GM19193 (cell line): Measurements from ENCODE around the gene MED12.

ENCODE experiments used
- POLR2A ChIP-seq: IDR thresholded peaks from 4 replicates; pipeline ENCODE4 v1.6.1; 2011; ENCODE audit not compliant: insufficient read depth, insufficient read length; ENCODE audit errors: extremely low read depth

MED12 gene

DNA sequence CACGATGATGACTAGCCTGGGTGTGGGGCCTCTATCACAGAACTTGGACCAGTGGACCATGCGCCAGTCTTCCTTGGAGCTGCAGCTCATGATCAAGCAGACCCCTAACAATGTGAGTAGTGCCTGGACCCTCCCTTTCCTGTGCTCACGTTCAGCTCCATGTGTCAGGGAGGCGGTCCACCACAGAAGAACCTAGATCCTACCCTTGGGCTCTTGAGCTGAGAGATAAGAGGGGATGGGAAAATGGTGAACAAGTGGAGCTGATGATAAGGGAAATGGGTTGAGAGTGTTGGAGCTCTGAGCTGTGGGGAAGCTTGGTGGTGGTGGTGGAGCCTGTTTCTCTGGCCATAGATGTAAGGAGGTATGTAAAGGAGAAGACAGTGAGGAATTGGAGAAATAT is 13.1 kb downstream of the MED12 start:
- TF ChIP-seq POLR2A: no peak

DNA sequence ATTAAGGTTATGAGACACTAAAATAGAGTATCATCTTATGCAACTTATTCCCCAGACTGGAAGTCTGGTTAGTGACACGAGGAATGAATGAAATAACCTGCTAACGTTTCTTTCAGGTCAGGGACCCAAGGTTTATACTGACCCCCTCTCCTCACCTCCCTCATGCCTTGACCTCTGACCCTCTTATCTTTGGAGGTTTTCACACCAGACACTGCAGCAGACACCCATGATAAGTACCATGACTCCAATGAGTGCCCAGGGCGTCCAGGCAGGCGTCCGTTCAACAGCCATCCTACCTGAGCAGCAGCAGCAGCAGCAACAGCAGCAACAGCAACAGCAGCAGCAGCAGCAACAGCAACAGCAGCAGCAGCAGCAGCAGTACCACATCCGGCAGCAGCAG is 22.0 kb downstream of the MED12 start:
- no peak for TF ChIP-seq POLR2A

DNA sequence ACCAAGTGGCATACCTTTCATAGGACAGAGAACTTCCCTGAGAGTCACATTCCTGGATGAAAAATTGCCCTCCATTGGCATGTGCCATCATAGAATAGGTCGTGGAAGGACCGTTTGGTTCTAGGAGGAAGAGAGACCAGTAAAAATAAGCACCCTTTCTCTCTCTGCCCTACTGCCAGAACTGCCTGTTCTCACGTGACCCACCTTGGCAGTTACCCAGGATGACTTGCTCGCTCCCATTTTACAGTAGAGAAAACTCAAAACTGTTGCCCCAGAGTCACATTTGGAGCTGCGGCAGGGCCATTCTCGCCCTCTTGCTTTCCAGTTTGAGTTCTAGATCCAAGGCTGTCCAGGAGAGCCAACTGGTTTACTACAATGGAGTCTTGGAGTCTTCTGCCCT is 25.1 kb downstream of the MED12 start:
- no peak for TF ChIP-seq POLR2A

DNA sequence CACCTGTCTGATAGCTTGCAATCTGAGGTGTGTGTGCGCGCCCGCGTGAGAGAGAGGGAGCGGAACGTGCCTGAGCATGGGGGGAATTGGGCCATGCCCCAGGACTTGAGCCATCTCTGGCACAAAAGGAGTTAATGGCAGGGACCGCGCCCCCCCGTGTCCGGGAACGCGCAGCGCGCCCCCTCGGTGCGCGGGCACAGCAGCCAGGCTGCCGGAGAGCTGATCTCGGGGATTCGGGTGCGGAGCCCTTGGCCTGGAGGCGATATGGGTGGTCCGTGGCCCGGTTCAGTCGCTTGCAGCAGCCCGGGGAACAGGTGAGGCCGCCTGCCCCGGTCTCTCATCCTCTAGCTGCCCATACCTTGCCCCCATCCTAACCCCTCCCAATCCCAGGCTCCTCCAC is 26.3 kb downstream of the MED12 start, which contains the start of gene NLGN3:
TSS of gene NLGN3 (plus strand) at position 191 of the 400 bp plus-strand sequence. CDS start 2,909 bp downstream, outside the sequence.
- TF ChIP-seq POLR2A: no peak

DNA sequence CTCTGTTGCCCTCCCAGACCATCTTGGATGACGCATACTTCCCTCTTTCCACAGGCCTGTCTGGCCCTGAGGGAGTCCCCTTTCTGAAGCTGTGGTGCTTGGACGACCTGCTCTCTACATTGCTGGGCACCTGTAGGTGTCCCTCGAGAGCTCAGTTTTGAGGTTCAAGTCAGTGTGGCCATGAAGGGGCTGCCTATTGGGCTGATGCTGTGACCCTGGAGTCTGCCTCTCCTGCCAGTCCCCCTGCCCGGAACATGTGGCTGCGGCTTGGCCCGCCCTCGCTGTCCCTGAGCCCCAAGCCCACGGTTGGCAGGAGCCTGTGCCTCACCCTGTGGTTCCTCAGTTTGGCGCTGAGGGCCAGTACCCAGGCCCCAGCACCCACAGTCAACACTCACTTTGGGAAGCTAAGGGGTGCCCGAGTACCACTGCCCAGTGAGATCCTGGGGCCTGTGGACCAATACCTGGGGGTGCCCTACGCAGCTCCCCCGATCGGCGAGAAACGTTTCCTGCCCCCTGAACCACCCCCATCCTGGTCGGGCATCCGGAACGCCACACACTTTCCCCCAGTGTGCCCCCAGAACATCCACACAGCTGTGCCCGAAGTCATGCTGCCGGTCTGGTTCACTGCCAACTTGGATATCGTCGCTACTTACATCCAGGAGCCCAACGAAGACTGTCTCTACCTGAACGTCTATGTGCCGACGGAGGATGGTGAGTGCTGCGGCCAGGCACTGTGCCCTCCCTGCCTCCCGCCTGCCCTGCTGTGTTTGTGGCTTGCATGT is 29.3 kb downstream of the MED12 start:
- TF ChIP-seq POLR2A: no peak

DNA sequence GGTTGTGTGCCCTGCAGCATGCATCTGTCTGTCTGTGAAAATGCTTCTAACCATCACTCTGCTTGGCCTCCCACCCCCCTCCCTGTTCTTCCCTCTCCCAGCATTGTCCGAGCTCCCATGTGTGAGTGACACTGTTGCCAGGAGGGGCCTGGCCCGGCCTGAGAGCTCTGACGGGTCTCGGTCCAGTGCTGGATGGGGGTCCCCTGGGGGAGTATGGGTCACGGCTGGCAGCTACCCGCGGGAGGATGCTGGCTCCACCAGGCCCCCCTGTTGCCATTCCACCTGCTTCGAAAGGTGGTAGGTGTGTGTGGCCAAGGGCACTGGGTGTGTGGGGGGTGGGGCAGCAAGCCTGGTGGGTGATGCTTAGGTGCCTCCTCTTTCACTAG is 29.9 kb downstream of the MED12 start:
- no peak for TF ChIP-seq POLR2A

DNA sequence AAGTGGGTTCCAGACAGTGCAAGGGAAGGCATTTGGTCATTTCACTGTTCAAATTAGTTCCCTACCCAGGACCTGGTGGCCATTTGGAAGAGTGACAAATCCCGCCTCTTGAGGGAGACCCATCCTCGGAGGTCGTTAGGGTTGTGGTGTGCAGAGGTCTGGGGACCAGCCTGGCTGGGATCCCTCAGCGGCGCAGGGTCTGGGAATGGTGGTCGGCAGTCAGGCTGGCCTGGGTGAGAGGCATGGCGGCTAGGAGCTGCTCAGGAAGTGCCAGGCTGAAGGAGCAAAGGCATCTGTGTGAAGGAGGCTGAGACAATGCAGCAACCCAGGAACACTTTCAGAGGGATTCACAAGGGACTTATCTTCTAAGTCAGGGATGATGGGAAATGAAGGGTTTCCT is 33.0 kb downstream of the MED12 start:
- no peak for TF ChIP-seq POLR2A

DNA sequence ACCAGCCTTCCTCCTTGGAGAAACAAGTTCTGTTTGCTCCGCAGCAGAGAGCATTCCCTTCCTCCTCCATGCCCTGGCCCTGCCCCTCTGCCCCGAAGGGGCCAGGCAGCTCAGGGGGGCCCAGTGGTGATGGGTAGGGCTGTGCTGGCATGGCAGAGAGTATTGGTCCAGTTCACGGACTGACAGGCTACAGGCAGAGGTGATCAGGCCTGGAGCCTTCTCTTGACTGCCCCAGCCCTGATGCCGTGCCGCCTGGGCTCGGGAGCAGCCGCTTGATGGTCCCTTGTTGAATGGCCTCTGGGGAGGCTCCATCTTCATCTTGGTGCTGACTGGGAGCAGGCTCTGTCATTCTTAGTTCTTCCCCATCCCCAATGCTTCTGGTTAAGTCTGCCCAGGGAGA is 35.8 kb downstream of the MED12 start:
- TF ChIP-seq POLR2A: no peak

DNA sequence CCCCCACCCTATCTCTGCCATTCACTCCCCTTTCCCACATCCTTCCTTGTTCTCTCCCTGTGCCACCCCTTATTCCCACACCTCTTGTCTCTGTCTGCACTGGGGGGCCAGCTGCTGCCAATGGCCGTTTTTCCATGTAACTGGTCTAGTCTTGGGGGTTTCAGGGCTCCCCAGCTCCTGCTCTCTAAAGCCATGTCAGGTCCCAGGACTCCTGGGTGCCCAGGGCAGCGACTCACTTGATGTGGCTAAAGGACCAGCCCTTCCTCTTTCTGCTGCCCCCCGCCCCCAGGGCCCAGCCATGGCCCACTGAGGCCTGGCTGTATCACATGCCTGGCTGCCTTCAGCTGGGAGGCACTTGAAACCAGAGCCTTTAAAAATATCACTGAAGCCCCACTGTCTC is 36.2 kb downstream of the MED12 start:
- TF ChIP-seq POLR2A: no peak

DNA sequence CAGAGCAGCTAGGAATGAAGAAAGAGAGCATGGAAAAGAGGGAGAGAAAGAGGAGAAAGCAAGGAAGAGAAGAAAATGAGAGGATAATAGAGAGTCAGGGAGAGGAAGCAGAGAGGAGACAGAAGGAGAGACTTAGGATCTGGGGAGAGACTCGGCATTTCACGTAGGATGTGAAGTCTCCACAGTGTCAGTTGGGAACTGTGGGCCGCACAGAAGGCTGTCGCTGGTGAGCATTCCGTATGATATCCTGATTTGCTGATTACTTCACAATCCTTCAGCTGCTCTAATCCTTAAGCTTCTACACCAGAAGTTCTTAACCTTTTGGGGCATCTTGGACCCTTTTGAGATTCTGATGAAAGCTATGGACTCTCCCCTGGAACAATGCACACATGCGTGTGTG is 40.2 kb downstream of the MED12 start:
- no peak for TF ChIP-seq POLR2A

DNA sequence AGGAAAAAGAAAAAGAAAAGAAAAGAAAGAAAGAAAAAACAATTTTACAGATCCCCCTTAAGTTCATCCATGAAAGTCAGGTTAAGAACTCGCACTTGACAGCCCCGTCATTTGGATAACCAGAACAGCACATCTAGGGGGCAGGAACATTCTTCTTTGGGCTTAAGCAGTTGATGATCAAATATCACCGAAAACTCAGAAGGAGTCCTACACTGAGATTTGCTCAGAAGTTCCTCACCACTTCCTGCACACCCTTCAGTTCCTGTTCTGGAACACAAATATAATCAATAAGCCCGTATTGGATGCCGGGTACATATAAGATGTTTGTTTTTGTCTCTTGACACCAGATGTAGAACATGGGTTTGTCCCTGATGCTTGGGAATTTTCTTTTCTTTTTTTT is 40.9 kb downstream of the MED12 start:
- no peak for TF ChIP-seq POLR2A

DNA sequence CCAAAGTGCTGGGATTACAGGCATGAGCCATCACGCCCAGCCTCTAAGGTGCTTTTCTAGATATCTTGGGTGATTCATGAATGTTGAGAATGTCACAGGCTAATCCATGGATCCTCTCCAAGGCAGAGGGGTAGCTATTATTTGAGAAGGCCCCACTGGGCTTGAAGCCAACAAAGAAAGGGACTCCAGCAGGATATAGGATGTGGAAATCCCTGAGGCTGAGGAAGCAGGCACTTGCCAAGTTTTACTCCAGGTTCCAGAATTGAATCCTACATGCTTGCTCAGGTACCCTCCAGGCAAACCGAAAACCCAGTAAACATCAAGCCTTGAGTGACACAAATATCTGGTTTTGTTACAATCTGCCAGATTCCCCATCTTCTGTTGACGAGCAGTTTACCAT is 42.1 kb downstream of the MED12 start:
- TF ChIP-seq POLR2A: no peak

DNA sequence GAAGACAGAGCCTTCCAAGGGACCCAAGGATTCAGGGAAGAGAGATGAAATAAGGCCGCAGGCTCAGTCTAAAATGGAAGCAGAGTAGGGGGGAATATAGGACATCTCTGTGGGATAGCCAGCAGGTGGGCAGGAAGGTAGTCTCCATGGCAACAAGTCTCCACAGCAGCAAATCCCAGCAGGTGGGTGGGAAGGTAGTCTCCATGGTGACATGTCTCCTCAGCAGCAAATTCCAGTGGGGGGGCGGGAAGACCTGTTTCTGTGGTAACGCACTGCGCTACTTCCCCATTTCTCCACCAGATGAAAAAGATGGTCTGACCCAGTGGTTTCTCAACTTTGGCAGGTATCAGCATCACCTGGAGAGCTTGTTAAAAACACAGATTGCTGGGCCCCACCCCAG is 44.6 kb downstream of the MED12 start:
- TF ChIP-seq POLR2A: no peak

DNA sequence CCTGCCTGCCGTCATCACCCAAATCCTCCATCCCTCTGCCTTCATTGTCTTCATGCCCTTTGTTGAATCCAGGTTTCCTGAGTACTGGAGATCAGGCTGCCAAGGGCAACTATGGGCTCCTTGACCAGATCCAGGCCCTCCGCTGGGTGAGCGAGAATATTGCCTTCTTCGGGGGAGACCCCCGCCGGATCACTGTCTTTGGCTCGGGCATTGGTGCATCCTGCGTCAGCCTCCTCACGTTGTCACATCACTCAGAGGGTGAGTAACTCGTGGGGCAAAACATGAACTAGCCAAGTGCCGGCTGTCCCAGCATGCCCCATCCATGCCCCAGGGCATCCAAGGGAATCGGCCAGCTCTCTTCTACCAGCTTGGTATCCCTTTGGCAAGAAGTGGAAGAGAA is 45.7 kb downstream of the MED12 start:
- no peak for TF ChIP-seq POLR2A

DNA sequence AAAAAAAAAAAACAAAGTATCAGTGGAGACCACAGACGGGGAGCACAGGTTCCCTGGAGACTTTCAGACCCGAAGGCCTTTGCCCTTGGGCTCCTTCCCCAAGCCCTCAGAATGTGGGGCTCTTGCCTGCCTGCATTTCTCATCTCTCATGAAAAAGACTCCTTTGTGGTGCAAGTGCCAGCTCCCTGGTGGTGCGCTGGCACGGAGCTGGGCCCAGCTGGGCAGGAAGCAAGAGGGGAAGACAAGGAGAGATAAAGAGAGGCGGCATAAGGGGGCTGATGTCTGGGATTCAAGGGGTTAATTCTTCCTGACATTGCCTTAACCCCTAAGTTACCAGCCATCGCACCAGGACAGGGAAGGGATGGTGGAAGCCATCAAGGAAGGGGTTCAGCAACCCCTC is 48.1 kb downstream of the MED12 start:
- no peak for TF ChIP-seq POLR2A

DNA sequence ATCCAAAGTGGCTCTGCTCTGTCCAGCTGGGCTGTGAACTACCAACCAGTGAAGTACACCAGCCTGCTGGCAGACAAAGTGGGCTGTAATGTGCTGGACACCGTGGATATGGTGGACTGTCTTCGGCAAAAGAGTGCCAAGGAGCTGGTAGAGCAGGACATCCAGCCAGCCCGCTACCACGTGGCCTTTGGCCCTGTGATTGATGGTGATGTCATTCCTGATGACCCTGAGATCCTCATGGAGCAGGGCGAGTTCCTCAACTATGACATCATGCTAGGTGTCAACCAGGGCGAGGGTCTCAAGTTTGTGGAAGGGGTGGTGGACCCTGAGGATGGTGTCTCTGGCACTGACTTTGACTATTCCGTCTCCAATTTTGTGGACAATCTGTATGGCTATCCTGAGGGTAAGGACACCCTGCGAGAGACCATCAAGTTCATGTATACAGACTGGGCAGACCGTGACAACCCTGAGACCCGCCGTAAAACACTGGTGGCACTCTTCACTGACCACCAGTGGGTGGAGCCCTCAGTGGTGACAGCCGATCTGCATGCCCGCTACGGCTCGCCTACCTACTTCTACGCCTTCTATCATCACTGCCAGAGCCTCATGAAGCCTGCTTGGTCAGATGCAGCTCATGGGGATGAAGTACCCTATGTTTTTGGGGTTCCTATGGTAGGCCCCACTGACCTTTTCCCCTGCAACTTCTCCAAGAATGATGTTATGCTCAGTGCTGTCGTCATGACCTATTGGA is 48.8 kb downstream of the MED12 start:
- no peak for TF ChIP-seq POLR2A
